Left lobe of liver (tissue), 2 donors: ENCODE measurements around the gene IREB2. TPM values are rescaled to one million over a fixed set of nuclear protein-coding genes. Genes with fewer than 3 reads are reported as not detected.

Experiments used
- ATAC-seq: fragments of 200-7000 bp; cut with Tn5 transposase; one replicate; pipeline ENCODE4 v1.9.1; 2020; ENCODE audit warnings: mild to moderate bottlenecking, moderate library complexity
- DNase-seq: peaks from one replicate; pipeline ENCODE4 v3.0.0-alpha.2; 2020; ENCODE audit warnings: low spot score
- total RNA-seq: library from RNA; stranded (reverse); gene quantifications from one replicate; pipeline ENCODE4 v1.2.1, GENCODE V29; 2021
- donor health status: DM: no; HTN: no; CAD: no; lungs with moderate emphysema.
- donor health status: DM: no; HTN: yes; CAD: no.

Gene IREB2
- total RNA-seq, 1 donor from 2014 or later: 25.1 TPM

- DNase-seq (peak; percentile 94), ATAC-seq (peak; percentile 91)
Measured at GRCh38 chr15:78540141-78540870, 102.3 kb downstream of the IREB2 start, which contains the start of gene PSMA4. Gene PSMA4 (plus strand): TSS chr15:78540444. CDS start chr15:78541928, 1,484 bp downstream.

- peak; percentile 17 for ATAC-seq
- DNase-seq: no peak
Measured at GRCh38 chr15:78540871-78541743, 103.1 kb downstream of the IREB2 start.

- no peak for DNase-seq
- ATAC-seq: no peak
Measured at GRCh38 chr15:78541744-78542034, 103.7 kb downstream of the IREB2 start.

GRCh38 chr15:78542647-78543046 is 104.6 kb downstream of the IREB2 start:
- no peak for ATAC-seq
- DNase-seq: no peak

GRCh38 chr15:78550194-78550593 is 112.2 kb downstream of the IREB2 start:
- no peak for ATAC-seq
- DNase-seq: no peak

GRCh38 chr15:78550815-78551214 is 112.8 kb downstream of the IREB2 start:
- ATAC-seq: no peak
- no peak for DNase-seq

Other genes with a start within 250 kb of the IREB2 start
- gene ACSBG1, start 203.7 kb upstream of the IREB2 start, total RNA-seq: not detected
- 0.86 TPM for gene DNAJA4, start 173.7 kb upstream of the IREB2 start, total RNA-seq
- 22.1 TPM for gene SKIC8, start 138.6 kb upstream of the IREB2 start, total RNA-seq
- gene CRABP1, start 97.9 kb upstream of the IREB2 start, total RNA-seq: 0.40 TPM
- gene HYKK, start 69.4 kb downstream of the IREB2 start, total RNA-seq: 5.4 TPM
- gene PSMA4, start 102.2 kb downstream of the IREB2 start, total RNA-seq: 59.2 TPM
- 0.35 TPM for gene CHRNA5, start 127.3 kb downstream of the IREB2 start, total RNA-seq
- not detected for gene CHRNA3, start 182.8 kb downstream of the IREB2 start, total RNA-seq
- not detected for gene CHRNB4, start 203.0 kb downstream of the IREB2 start, total RNA-seq